Measurements from ENCODE around the gene GPATCH2L. TPM values are rescaled to one million over a fixed set of nuclear protein-coding genes. Genes with fewer than 3 reads are reported as not detected.

Gene GPATCH2L
- polyA plus RNA-seq, 3 donors = 10.6 to 28.3 (median 13.8) TPM

DNA sequence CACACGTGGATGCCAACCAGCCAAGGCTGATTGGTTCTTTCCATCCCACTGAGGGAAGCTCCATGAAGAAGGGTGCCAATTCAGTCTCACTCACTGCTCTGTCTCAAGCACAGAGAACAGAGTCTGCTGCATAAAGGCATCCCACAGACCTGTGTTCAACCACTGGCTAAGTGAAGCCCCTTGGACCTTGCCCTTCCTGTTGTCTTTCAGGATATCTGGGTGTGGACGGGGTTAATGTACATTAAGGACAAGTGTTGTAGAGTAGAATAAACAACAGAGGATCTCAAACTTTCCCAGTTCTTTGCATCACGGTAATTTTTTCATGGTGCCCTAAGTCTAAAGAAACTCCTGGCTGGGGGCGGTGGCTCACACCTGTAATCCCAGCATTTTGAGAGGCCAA lies 33.1 kb upstream of the GPATCH2L start:
- WGBS (ENCODE audit: insufficient coverage) = 100% methylated on average over 2 of the region's 4 CpGs
- no peak overlapping the region for H3K27ac ChIP-seq (ENCODE audit: low read depth in 1 of 2, low read length in 2 of 2)

DNA sequence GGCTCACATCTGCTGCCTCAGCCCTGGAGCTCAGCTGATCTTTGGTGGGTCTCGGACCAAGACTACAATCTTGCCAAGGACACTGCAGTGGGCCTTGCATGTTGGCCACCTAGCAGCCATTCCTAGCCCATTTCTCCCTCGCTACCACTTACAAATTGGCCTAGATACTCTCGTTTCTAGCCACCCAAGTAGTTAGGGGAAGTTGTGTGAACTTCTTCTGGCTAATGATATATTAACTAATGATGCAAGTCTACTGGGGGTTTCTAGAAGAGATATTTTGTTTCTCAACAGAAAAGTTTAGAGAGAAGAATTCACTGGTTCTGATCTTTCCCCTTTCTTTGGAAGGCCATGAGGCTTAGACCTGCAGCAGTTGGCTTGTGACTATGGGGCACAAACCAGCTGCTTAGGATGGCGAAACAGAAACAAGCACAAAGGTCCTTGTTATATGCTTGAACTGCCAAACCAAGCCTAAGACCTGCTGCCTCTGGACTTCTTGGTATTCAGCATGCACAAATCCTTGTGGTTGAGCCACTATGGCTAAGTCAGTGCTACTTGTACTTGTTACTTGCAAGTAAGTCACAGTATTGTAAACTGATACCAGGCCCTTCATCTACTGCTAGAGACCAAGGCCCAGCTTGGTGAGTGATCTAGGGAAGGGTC lies 30.5 kb upstream of the GPATCH2L start:
- H3K36me3 Mint-ChIP-seq = no peaks in the 10 kb centered on the region
- Histone ChIP-seq H3K9me3 (replicated peaks in 1 of 2; ENCODE audit: control insufficient read depth in 1 of 2, insufficient read depth in 1 of 2, low read length in 2 of 2) (no peaks in the 10 kb centered on the region), H4K20me1 (ENCODE audit: insufficient read depth, low read length) (no peaks in the 10 kb centered on the region), H3K79me2 (ENCODE audit: insufficient read depth, low read length) (no peaks in the 10 kb centered on the region), H3K27me3 (ENCODE audit: control insufficient read depth in 2 of 2, insufficient read depth in 2 of 2, low read length in 2 of 2) (no peaks in the 10 kb centered on the region), H3K4me2 (replicated peaks; ENCODE audit: extremely low read depth, low read length, poor library complexity, severe bottlenecking) (no peak overlapping the region), H3K4me1 (ENCODE audit: control insufficient read depth in 1 of 2, insufficient read depth in 2 of 2, low read length in 2 of 2) (no peaks in the 10 kb centered on the region), H3K27ac (ENCODE audit: low read depth in 1 of 2, low read length in 2 of 2) (no peak overlapping the region), H2AFZ (ENCODE audit: insufficient read depth, low read depth, low read length, poor library complexity, severe bottlenecking) (no peak overlapping the region), H3K36me3 (replicated peaks in 1 of 2; ENCODE audit: control insufficient read depth in 1 of 2, insufficient read depth in 2 of 2, low read length in 2 of 2) (no peaks in the 10 kb centered on the region), H3K9ac (ENCODE audit: insufficient read depth, low read length, poor library complexity, severe bottlenecking) (no peak overlapping the region), H3K4me3 (replicated peaks in 1 of 3; ENCODE audit: low read depth in 2 of 3, low read length in 3 of 3) (no peak overlapping the region)
- H3K4me3 Mint-ChIP-seq = no peak overlapping the region
- peaks cover 2% of the 10 kb centered on the region for H3K4me1 Mint-ChIP-seq
- TF ChIP-seq CTCF (IDR thresholded peaks at IDR 0.05) = no peak
- DNase-seq = no peak
- no peak overlapping the region for H3K27ac Mint-ChIP-seq
- 93% methylated on average over 2 of the region's 4 CpGs for WGBS (ENCODE audit: insufficient coverage)
- intact Hi-C loops (cut with micrococcal nuclease) = no loop called here
- peaks cover 0 to 3% (median 0%) of the 10 kb centered on the region in 7 donors for H3K9me3 Mint-ChIP-seq
- H3K27me3 Mint-ChIP-seq (ENCODE audit: low read depth in 3 of 3) = peaks cover 2 to 4% (median 2%) of the 10 kb centered on the region in 3 donors

More for the DNA sequence above, 33.1 kb upstream of the GPATCH2L start:
- no peak for DNase-seq
- Histone ChIP-seq H3K4me2 (replicated peaks; ENCODE audit: extremely low read depth, low read length, poor library complexity, severe bottlenecking) (no peak overlapping the region), H3K4me1 (ENCODE audit: control insufficient read depth in 1 of 2, insufficient read depth in 2 of 2, low read length in 2 of 2) (no peaks in the 10 kb centered on the region), H3K4me3 (replicated peaks in 1 of 3; ENCODE audit: low read depth in 2 of 3, low read length in 3 of 3) (no peak overlapping the region), H2AFZ (ENCODE audit: insufficient read depth, low read depth, low read length, poor library complexity, severe bottlenecking) (no peak overlapping the region), H3K79me2 (ENCODE audit: insufficient read depth, low read length) (no peaks in the 10 kb centered on the region), H3K9me3 (replicated peaks in 1 of 2; ENCODE audit: control insufficient read depth in 1 of 2, insufficient read depth in 1 of 2, low read length in 2 of 2) (no peaks in the 10 kb centered on the region), H3K27me3 (ENCODE audit: control insufficient read depth in 2 of 2, insufficient read depth in 2 of 2, low read length in 2 of 2) (no peaks in the 10 kb centered on the region), H4K20me1 (ENCODE audit: insufficient read depth, low read length) (no peaks in the 10 kb centered on the region), H3K9ac (ENCODE audit: insufficient read depth, low read length, poor library complexity, severe bottlenecking) (no peak overlapping the region), H3K36me3 (replicated peaks in 1 of 2; ENCODE audit: control insufficient read depth in 1 of 2, insufficient read depth in 2 of 2, low read length in 2 of 2) (no peaks in the 10 kb centered on the region)
- no peaks in the 10 kb centered on the region for H3K4me1 Mint-ChIP-seq
- intact Hi-C loops (cut with micrococcal nuclease) = no loop called here
- no peaks in the 10 kb centered on the region for H3K36me3 Mint-ChIP-seq
- no peaks in the 10 kb centered on the region for H3K9me3 Mint-ChIP-seq
- H3K27ac Mint-ChIP-seq = no peak overlapping the region
- peaks cover 6 to 7% (median 7%) of the 10 kb centered on the region in 3 donors for H3K27me3 Mint-ChIP-seq (ENCODE audit: low read depth in 3 of 3)
- TF ChIP-seq CTCF (IDR thresholded peaks at IDR 0.05) = no peak
- no peak overlapping the region for H3K4me3 Mint-ChIP-seq

Data from CD14-positive monocyte (primary cell).